NB4 (cell line): ENCODE data around the gene NR6A1.

Source experiments
- CTCF ChIP-seq: IDR thresholded peaks from one replicate; pipeline ENCODE4 v1.5.1; 2012; ENCODE audit warnings: low read depth, low read length
- MYC ChIP-seq: IDR thresholded peaks from 2 replicates; pipeline ENCODE4 v1.6.1; 2011; ENCODE audit warnings: low read depth, low read length

- no peak for TF ChIP-seq CTCF
- no peak for TF ChIP-seq MYC
Observed at GRCh38 chr9:124780757-124781151, 9.6 kb upstream of the NR6A1 start.
